Natural killer cell (primary cell): ENCODE results near the gene C1QL1. TPM values are rescaled to one million over a fixed set of nuclear protein-coding genes. Genes with fewer than 3 reads are reported as not detected.

Experiments used
- ATAC-seq, 3 donors: fragments of 150-1000 bp in 2 of 3; fragments of 200-7000 bp in 1 of 3; cut with Tn5 transposase; 1 replicate in 1 of 3; 2 replicates in 2 of 3; pipeline ENCODE4 v1.10.0; 2021; ENCODE audit warnings: mild to moderate bottlenecking in 2 of 3, moderate library complexity in 2 of 3
- DNase-seq, 2 donors: peaks; one replicate each; pipeline versions ENCODE4 v3.0.0 to v3.0.0-alpha.2; 2013 to 2021; ENCODE audit warnings: mixed read lengths in 1 of 2
- H3K27ac ChIP-seq: one replicate; pipeline ENCODE4 v1.5.1; 2013; ENCODE audit warnings: mild to moderate bottlenecking, low read length
- H3K27me3 ChIP-seq: one replicate; pipeline ENCODE4 v1.6.1; 2013; ENCODE audit warnings: low read length; ENCODE audit not compliant: control insufficient read depth, insufficient read depth
- H3K36me3 ChIP-seq: one replicate; pipeline ENCODE4 v1.6.1; 2013; ENCODE audit warnings: low read length; ENCODE audit not compliant: control insufficient read depth, insufficient read depth
- H3K4me1 ChIP-seq: one replicate; pipeline ENCODE4 v1.6.1; 2013; ENCODE audit warnings: low read length; ENCODE audit not compliant: control insufficient read depth, insufficient read depth
- H3K4me3 ChIP-seq: one replicate; pipeline ENCODE4 v1.5.1; 2013; ENCODE audit warnings: low read length
- H3K9me3 ChIP-seq: one replicate; pipeline ENCODE4 v1.6.1; 2013; ENCODE audit warnings: low read length; ENCODE audit not compliant: control insufficient read depth, insufficient read depth
- H3K27ac Mint-ChIP-seq, 2 donors: one replicate each; pipeline ENCODE4 v1.8.0; 2022; ENCODE audit warnings: mild to moderate bottlenecking in 2 of 2, mixed read lengths in 2 of 2, moderate library complexity in 1 of 2
- H3K27me3 Mint-ChIP-seq, 2 donors: one replicate each; pipeline ENCODE4 v1.8.0; 2022; ENCODE audit warnings: low read depth in 2 of 2, mixed read lengths in 2 of 2
- H3K36me3 Mint-ChIP-seq: one replicate; pipeline ENCODE4 v1.8.0; 2022; ENCODE audit warnings: mixed read lengths
- H3K4me1 Mint-ChIP-seq, 2 donors: one replicate each; pipeline ENCODE4 v1.8.0; 2022; ENCODE audit warnings: mixed read lengths in 2 of 2
- H3K4me3 Mint-ChIP-seq: one replicate; pipeline ENCODE4 v1.8.0; 2022; ENCODE audit warnings: mild to moderate bottlenecking, moderate library complexity, mixed read lengths
- H3K9me3 Mint-ChIP-seq, 2 donors: one replicate each; pipeline ENCODE4 v1.8.0; 2022; ENCODE audit warnings: mixed read lengths in 2 of 2
- CTCF ChIP-seq: fragments of 200-600 bp; IDR thresholded peaks from one replicate; pipeline ENCODE4 v1.8.0; 2022; ENCODE audit warnings: antibody characterized with exemption
- WGBS: methylation state at CpG from one replicate; pipeline ENCODE4 v1.1.7; 2013; ENCODE audit warnings: missing lambda C conversion rate; ENCODE audit not compliant: insufficient coverage; 5-methylcytosine and 5-hydroxymethylcytosine counted together
- intact Hi-C: fragments of 100-400 bp; cut with micrococcal nuclease; formaldehyde crosslinking; loops from one replicate; pipeline ENCODE4 v1.14.2; 2022
- total RNA-seq, 4 donors: library from RNA; stranded (reverse); fragments of 120-200 nt in 1 of 4; gene quantifications; one replicate each; pipeline versions ENCODE4 v1.2.3 to v1.2.4, GENCODE V29; 2013 to 2022

Gene C1QL1
- total RNA-seq, 3 donors from 2014 or later (not counting 1 experiment from before 2014, with no cell fraction given) = not detected

- no peak overlapping the region for H3K27ac Mint-ChIP-seq
- H3K4me1 ChIP-seq = peaks cover 4% of the 10 kb centered on the region
- H3K36me3 Mint-ChIP-seq = no peaks in the 10 kb centered on the region
- H3K27me3 ChIP-seq = peaks cover 5% of the 10 kb centered on the region
- ATAC-seq = no peak
- no peak overlapping the region for H3K4me3 Mint-ChIP-seq
- H3K9me3 Mint-ChIP-seq = no peaks in the 10 kb centered on the region
- WGBS = 79% methylated on average over 11 of the region's 11 CpGs
- H3K4me3 ChIP-seq = no peak overlapping the region
- intact Hi-C loops = no loop called here
- H3K27ac ChIP-seq = no peak overlapping the region
- no peaks in the 10 kb centered on the region for H3K36me3 ChIP-seq
- peaks cover 0 to 12% of the 10 kb centered on the region in 2 donors for H3K27me3 Mint-ChIP-seq
- no peaks in the 10 kb centered on the region for H3K9me3 ChIP-seq
- no peak for DNase-seq
- H3K4me1 Mint-ChIP-seq = peaks cover 4 to 5% of the 10 kb centered on the region in 2 donors
- no peak for TF ChIP-seq CTCF
Observed at GRCh38 chr17:44921122-44921882, 46.8 kb downstream of the C1QL1 start.

DNA sequence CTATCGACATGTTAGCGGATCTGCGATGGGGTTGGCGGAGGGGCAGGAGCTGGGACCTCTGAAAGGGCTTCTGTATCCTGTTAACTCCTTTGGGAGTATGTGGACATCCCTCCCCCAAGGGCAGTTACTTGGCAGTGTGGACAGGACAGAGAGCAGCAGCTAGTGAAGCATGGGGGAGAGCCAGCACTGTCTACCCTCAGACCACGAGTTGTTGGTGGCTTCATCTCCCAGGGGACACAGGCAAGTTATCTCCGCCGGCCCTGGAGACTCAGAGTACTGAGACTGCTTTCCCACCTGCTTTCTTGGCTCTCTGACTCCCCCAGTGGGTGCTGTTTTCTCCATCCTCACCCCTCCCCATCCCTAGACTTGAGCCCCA lies 47.5 kb downstream of the C1QL1 start:
- intact Hi-C loops = loop anchor here (1.0 kb wide), 1 partner anchor 101 kb away; no protein-coding TSS in a partner anchor
- ATAC-seq = no peak
- H3K27me3 ChIP-seq = peaks cover 5% of the 10 kb centered on the region
- Mint-ChIP-seq H3K4me1 (peaks cover 4 to 5% of the 10 kb centered on the region in 2 donors), H3K36me3 (no peaks in the 10 kb centered on the region), H3K4me3 (no peak overlapping the region), H3K27me3 (peaks cover 0 to 17% of the 10 kb centered on the region in 2 donors), H3K9me3 (no peaks in the 10 kb centered on the region), H3K27ac (no peak overlapping the region)
- H3K36me3 ChIP-seq = no peaks in the 10 kb centered on the region
- no peak for TF ChIP-seq CTCF
- no peaks in the 10 kb centered on the region for H3K9me3 ChIP-seq
- peaks cover 4% of the 10 kb centered on the region for H3K4me1 ChIP-seq
- no peak overlapping the region for H3K4me3 ChIP-seq
- 63% methylated on average over 7 of the region's 7 CpGs for WGBS
- no peak overlapping the region for H3K27ac ChIP-seq
- no peak for DNase-seq

GRCh38 chr17:44919885-44920564 lies 48.1 kb downstream of the C1QL1 start:
- H3K36me3 Mint-ChIP-seq = no peaks in the 10 kb centered on the region
- peaks cover 0 to 18% of the 10 kb centered on the region in 2 donors for H3K27me3 Mint-ChIP-seq
- 19% methylated on average over 9 of the region's 9 CpGs for WGBS
- ATAC-seq = peak; percentile 70 to 91 (median 88)
- H3K27ac ChIP-seq = no peak overlapping the region
- no peak overlapping the region for H3K4me3 ChIP-seq
- DNase-seq = peak; percentile 36 to 73
- H3K27ac Mint-ChIP-seq = no peak overlapping the region
- H3K4me3 Mint-ChIP-seq = no peak overlapping the region
- TF ChIP-seq CTCF = peak; percentile 25
- peaks cover 4% of the 10 kb centered on the region for H3K4me1 ChIP-seq
- intact Hi-C loops = loop anchor here (1.0 kb wide), 1 partner anchor 101 kb away; no protein-coding TSS in a partner anchor
- peaks cover 4 to 5% of the 10 kb centered on the region in 2 donors for H3K4me1 Mint-ChIP-seq
- peaks cover 5% of the 10 kb centered on the region for H3K27me3 ChIP-seq
- H3K9me3 Mint-ChIP-seq = no peaks in the 10 kb centered on the region
- H3K36me3 ChIP-seq = no peaks in the 10 kb centered on the region
- no peaks in the 10 kb centered on the region for H3K9me3 ChIP-seq
